ENCODE data around the gene IRF4. TPM values are rescaled to one million over a fixed set of nuclear protein-coding genes. Genes with fewer than 3 reads are reported as not detected.

IRF4 gene
- total RNA-seq, 1 donor from 2014 or later = not detected

GRCh38 chr6:395432-396125, 4.0 kb downstream of the IRF4 start:
- Mint-ChIP-seq H3K27me3 (ENCODE audit: low read depth) (peaks cover 90% of the 10 kb centered on the region), H3K36me3 (no peaks in the 10 kb centered on the region), H3K4me1 (peaks cover 16% of the 10 kb centered on the region), H3K4me3 (no peak overlapping the region), H3K27ac (no peak overlapping the region), H3K9me3 (no peaks in the 10 kb centered on the region)
- TF ChIP-seq, protein P1, sequence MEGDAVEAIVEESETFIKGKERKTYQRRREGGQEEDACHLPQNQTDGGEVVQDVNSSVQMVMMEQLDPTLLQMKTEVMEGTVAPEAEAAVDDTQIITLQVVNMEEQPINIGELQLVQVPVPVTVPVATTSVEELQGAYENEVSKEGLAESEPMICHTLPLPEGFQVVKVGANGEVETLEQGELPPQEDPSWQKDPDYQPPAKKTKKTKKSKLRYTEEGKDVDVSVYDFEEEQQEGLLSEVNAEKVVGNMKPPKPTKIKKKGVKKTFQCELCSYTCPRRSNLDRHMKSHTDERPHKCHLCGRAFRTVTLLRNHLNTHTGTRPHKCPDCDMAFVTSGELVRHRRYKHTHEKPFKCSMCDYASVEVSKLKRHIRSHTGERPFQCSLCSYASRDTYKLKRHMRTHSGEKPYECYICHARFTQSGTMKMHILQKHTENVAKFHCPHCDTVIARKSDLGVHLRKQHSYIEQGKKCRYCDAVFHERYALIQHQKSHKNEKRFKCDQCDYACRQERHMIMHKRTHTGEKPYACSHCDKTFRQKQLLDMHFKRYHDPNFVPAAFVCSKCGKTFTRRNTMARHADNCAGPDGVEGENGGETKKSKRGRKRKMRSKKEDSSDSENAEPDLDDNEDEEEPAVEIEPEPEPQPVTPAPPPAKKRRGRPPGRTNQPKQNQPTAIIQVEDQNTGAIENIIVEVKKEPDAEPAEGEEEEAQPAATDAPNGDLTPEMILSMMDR (IDR thresholded peaks at IDR 0.05; ENCODE audit: unreplicated experiment) = no peak
- DNase-seq (ENCODE audit: low spot score in 2 of 2, unreplicated experiment in 2 of 2) = no peak

- Mint-ChIP-seq H3K9me3 (no peaks in the 10 kb centered on the region), H3K4me3 (no peak overlapping the region), H3K4me1 (peaks cover 13% of the 10 kb centered on the region), H3K36me3 (no peaks in the 10 kb centered on the region), H3K27ac (no peak overlapping the region), H3K27me3 (ENCODE audit: low read depth) (peaks cover 89% of the 10 kb centered on the region)
- TF ChIP-seq, protein P1 (IDR thresholded peaks at IDR 0.05; ENCODE audit: unreplicated experiment) = no peak
- DNase-seq (ENCODE audit: low spot score in 2 of 2, unreplicated experiment in 2 of 2) = no peak
Observed at GRCh38 chr6:396126-396520, 4.6 kb downstream of the IRF4 start.

DNA sequence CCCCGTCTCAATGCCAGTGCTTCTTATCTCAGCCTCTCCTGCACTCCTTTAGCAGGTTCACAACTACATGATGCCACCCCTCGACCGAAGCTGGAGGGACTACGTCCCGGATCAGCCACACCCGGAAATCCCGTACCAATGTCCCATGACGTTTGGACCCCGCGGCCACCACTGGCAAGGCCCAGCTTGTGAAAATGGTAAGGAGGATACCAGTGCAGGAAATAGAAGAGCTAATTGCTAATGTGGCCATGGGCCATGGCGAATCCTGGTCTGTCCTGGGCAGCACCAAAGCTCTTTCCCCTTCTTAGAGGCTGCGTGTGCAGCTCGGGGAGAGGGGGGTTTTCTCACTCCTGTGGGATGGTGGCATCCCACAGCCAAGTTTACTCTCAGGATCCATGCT, 5.5 kb downstream of the IRF4 start:
- H3K4me1 Mint-ChIP-seq = peaks cover 10% of the 10 kb centered on the region
- no peaks in the 10 kb centered on the region for H3K9me3 Mint-ChIP-seq
- H3K27me3 Mint-ChIP-seq (ENCODE audit: low read depth) = peaks cover 90% of the 10 kb centered on the region
- no peak overlapping the region for H3K4me3 Mint-ChIP-seq
- no peaks in the 10 kb centered on the region for H3K36me3 Mint-ChIP-seq
- TF ChIP-seq, protein P1 (IDR thresholded peaks at IDR 0.05; ENCODE audit: unreplicated experiment) = no peak
- DNase-seq (ENCODE audit: low spot score in 2 of 2, unreplicated experiment in 2 of 2) = no peak
- H3K27ac Mint-ChIP-seq = no peak overlapping the region

GRCh38 chr6:397604-398003, 6.1 kb downstream of the IRF4 start:
- TF ChIP-seq, protein P1 (IDR thresholded peaks at IDR 0.05; ENCODE audit: unreplicated experiment) = no peak
- no peaks in the 10 kb centered on the region for H3K36me3 Mint-ChIP-seq
- DNase-seq (ENCODE audit: low spot score in 2 of 2, unreplicated experiment in 2 of 2) = no peak
- no peak overlapping the region for H3K4me3 Mint-ChIP-seq
- no peaks in the 10 kb centered on the region for H3K9me3 Mint-ChIP-seq
- H3K27ac Mint-ChIP-seq = no peak overlapping the region
- H3K27me3 Mint-ChIP-seq (ENCODE audit: low read depth) = peaks cover 90% of the 10 kb centered on the region
- H3K4me1 Mint-ChIP-seq = peaks cover 7% of the 10 kb centered on the region

DNA sequence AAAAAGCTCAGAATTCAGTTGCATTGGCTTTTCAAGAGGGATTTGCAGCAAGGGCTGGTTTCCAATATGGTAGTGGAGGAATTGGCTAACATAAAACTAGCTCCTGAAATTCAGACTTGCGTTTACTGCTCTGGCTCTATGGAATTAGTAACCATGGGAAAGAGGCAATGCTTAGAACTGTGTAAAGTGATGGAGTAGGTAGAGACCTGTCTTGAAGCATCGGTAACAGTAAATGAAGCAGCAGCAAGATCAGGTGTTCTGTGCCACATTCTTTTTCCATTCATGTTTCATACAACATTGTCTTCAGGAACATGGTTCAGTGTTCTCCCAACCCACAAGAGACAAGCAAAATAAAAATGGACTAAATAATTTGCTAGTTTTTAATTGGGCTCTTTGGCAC, 6.5 kb downstream of the IRF4 start:
- H3K4me1 Mint-ChIP-seq = peaks cover 7% of the 10 kb centered on the region
- no peaks in the 10 kb centered on the region for H3K9me3 Mint-ChIP-seq
- TF ChIP-seq, protein P1 (IDR thresholded peaks at IDR 0.05; ENCODE audit: unreplicated experiment) = no peak
- H3K27ac Mint-ChIP-seq = no peak overlapping the region
- DNase-seq (ENCODE audit: low spot score in 2 of 2, unreplicated experiment in 2 of 2) = no peak
- H3K27me3 Mint-ChIP-seq (ENCODE audit: low read depth) = peaks cover 90% of the 10 kb centered on the region
- no peaks in the 10 kb centered on the region for H3K36me3 Mint-ChIP-seq
- H3K4me3 Mint-ChIP-seq = no peak overlapping the region

Data from mesothelial cell of epicardium (in vitro differentiated cells).